Measurements from ENCODE around the gene HCST.

DNA sequence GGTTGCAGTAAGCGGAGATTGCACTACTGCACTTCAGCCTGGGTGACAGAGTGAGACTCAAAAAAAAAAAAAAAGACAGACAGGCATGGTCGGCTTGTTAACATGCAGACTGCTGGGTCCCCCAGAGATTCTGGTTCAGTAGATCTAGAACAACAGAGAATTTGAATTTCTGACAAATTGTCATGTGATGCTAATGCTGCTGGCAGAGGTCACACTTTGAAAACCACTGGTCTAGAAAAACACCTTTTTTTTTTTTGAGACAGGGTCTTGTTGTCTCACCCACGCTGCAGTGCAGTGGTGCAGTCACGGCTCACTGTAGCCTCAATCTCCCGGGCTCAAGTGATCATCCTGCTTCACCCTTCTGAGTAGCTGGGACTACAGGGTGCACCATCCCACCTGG is 26.2 kb downstream of the HCST start:
- no peak for TF ChIP-seq CTCF (IDR thresholded peaks at IDR 0.05)
- TF ChIP-seq POLR2A (IDR thresholded peaks at IDR 0.05), result no peak
